Stimulated activated CD4-positive, alpha-beta T cell treated with anti-CD3 and anti-CD28 coated beads, Interleukin-12 subunit alpha, Interleukin-12 subunit beta, amount 100 ng/mL, for 48 hours (primary cell): ENCODE results near the gene ERGIC3.

ENCODE experiments used
- DNase-seq, 3 donors: peaks; one replicate each; pipeline ENCODE4 v3.0.0-alpha.2; 2020; ENCODE audit warnings: low read depth in 2 of 3, low spot score in 1 of 3

ERGIC3 gene

GRCh38 chr20:35560541-35560940 lies 18.7 kb downstream of the ERGIC3 start:
- DNase-seq: no peak

GRCh38 chr20:35561268-35561667 lies 19.4 kb downstream of the ERGIC3 start:
- no peak for DNase-seq

- DNase-seq: no peak
Observed at GRCh38 chr20:35561671-35562070, 19.8 kb downstream of the ERGIC3 start.

GRCh38 chr20:35562541-35563110 lies 20.7 kb downstream of the ERGIC3 start:
- no peak for DNase-seq

- no peak for DNase-seq
Observed at GRCh38 chr20:35563834-35564233, 22.0 kb downstream of the ERGIC3 start.

GRCh38 chr20:35564905-35565304 lies 23.0 kb downstream of the ERGIC3 start:
- DNase-seq: no peak

- no peak for DNase-seq
Observed at GRCh38 chr20:35568645-35569044, 26.8 kb downstream of the ERGIC3 start.

GRCh38 chr20:35571555-35571954 lies 29.7 kb downstream of the ERGIC3 start:
- no peak for DNase-seq

GRCh38 chr20:35572838-35573237 lies 31.0 kb downstream of the ERGIC3 start:
- no peak for DNase-seq

- DNase-seq: no peak
Observed at GRCh38 chr20:35575958-35576357, 34.1 kb downstream of the ERGIC3 start.

GRCh38 chr20:35576816-35577215 lies 34.9 kb downstream of the ERGIC3 start:
- no peak for DNase-seq

GRCh38 chr20:35578469-35578868 lies 36.6 kb downstream of the ERGIC3 start:
- no peak for DNase-seq

GRCh38 chr20:35579196-35579595 lies 37.3 kb downstream of the ERGIC3 start:
- no peak for DNase-seq

- no peak for DNase-seq
Observed at GRCh38 chr20:35582131-35582530, 40.3 kb downstream of the ERGIC3 start.

GRCh38 chr20:35582741-35583404 lies 41.0 kb downstream of the ERGIC3 start:
- no peak for DNase-seq

GRCh38 chr20:35583636-35584560 lies 42.0 kb downstream of the ERGIC3 start:
- no peak for DNase-seq

- no peak for DNase-seq
Observed at GRCh38 chr20:35586751-35587425, 45.0 kb downstream of the ERGIC3 start.

GRCh38 chr20:35587436-35587835 lies 45.6 kb downstream of the ERGIC3 start:
- no peak for DNase-seq

GRCh38 chr20:35588397-35588796 lies 46.5 kb downstream of the ERGIC3 start:
- DNase-seq: no peak

- DNase-seq: no peak
Observed at GRCh38 chr20:35592339-35592974, 50.6 kb downstream of the ERGIC3 start.

GRCh38 chr20:35595456-35595855 lies 53.6 kb downstream of the ERGIC3 start:
- no peak for DNase-seq
